IPS-18a (cell line): ENCODE data around the gene CIDEC.

Experiments
- H3K27ac ChIP-seq: one replicate; pipeline ENCODE4 v1.5.1; 2013; ENCODE audit warnings: low read length
- H3K27me3 ChIP-seq: one replicate; pipeline ENCODE4 v1.6.1; 2013; ENCODE audit warnings: mild to moderate bottlenecking, low read length; ENCODE audit not compliant: control insufficient read depth, insufficient read depth
- H3K36me3 ChIP-seq: one replicate; pipeline ENCODE4 v1.6.1; 2013; ENCODE audit warnings: low read depth, low read length; ENCODE audit not compliant: control insufficient read depth
- H3K4me1 ChIP-seq: one replicate; pipeline ENCODE4 v1.6.1; 2013; ENCODE audit warnings: low read depth, low read length; ENCODE audit not compliant: control insufficient read depth
- H3K4me3 ChIP-seq: one replicate; pipeline ENCODE4 v1.5.1; 2013; ENCODE audit warnings: low read length
- H3K9ac ChIP-seq: one replicate; pipeline ENCODE4 v1.6.1; 2013; ENCODE audit warnings: mild to moderate bottlenecking, low read length, moderate library complexity
- H3K9me3 ChIP-seq: one replicate; pipeline ENCODE4 v1.6.1; 2013; ENCODE audit warnings: low read depth, low read length; ENCODE audit not compliant: control insufficient read depth

The CIDEC gene

DNA sequence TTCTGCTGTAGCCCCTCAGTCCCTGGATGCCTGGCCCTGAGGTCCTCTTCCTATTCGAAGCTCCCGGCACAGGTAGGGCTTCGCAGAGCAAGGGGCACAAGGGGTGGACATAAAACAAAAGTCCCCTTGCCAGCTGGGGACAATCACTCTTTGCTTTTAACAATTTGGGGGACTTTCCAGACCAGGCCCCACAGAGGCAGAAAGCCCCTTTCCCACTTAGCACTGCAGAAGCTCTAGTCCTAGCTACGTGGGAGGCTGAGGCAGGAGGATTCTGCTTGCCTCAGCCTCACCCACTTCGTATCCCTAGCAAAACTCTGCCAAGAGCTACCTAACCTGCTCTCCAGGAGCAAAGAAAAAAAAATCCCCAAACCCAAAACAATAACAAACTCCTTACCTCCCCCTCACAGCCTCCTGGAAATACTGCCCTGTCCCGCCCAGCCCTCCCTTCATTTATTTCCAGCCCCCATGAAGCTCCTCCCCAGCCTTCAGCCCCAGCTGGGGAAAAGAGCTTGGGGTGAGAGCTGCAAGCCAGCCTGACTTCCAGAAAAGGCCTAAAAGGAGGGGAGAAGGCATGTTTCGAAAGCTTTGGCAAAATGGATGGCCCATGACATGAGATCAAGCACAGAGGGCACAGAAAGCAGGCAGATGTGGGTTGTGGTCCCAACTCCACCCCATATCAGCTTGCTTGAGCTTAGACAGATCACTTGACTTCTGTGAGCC is at the start of gene CIDEC:
Gene CIDEC (minus strand): TSS at position 424 of the 720 bp plus-strand sequence. CDS start 1,767 bp downstream, outside the sequence.
- Histone ChIP-seq H3K9ac (no peak within 1 kb of the TSS), H3K4me3 (no peak within 1 kb of the TSS), H3K9me3 (no peaks in the 10 kb centered on the region), H3K27ac (no peak within 1 kb of the TSS), H3K36me3 (no peaks in the 10 kb centered on the region), H3K4me1 (no peaks in the 10 kb centered on the region), H3K27me3 (no peaks in the 10 kb centered on the region)

DNA sequence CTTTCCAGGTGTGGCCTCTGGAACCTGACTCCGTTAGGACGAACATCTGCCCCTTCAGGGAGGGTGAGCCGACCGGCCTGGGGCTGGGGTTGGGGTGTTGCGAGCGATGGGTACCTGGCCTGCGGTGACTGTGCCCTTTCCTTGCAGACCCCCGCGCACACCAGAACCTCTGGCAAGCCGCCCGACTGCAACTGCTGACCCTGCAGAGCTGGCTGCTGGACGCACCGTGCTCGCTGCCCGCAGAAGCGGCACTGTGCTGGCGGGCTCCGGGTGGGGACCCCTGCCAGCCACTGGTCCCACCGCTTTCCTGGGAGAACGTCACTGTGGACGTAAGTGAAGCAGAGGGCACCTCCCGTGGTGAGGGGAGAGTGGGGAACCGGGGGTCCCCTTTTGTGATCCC is 48.1 kb upstream of the CIDEC start:
- Histone ChIP-seq H3K27me3 (peaks cover 6% of the 10 kb centered on the region), H3K27ac (no peak overlapping the region), H3K4me3 (no peak overlapping the region), H3K9me3 (no peaks in the 10 kb centered on the region), H3K36me3 (no peaks in the 10 kb centered on the region), H3K4me1 (no peaks in the 10 kb centered on the region), H3K9ac (no peak overlapping the region)

DNA sequence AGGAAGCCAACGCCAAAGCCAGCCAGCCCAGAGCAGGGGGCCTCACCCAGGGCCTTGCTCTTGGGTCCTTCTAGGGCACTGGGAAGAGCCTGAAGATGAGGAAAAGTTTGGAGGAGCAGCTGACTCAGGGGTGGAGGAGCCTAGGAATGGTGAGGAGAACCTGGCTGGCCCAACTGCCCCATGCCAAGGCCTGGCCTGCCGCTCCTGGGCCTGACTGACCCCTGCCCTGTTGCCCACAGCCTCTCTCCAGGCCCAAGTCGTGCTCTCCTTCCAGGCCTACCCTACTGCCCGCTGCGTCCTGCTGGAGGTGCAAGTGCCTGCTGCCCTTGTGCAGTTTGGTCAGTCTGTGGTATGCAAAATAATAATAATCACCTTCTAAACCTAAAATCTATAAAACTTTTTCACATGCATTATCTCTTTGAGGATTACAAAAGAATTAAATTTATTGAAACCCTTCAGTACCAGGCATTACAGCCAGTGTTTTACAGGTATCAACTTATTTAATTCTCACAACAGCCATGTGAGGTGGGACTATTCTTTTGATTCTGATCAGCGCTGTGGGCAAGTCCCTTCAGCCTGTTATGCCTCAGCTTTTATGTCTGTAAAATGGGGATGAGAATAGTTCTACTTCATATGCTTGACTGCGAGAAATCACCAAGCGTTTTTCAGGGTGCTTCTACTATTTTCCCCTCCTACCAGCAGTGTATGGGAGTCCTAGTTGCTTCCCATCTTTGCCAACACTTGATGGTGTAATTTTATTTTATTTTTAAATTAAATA is 38.4 kb upstream of the CIDEC start:
- H3K4me3 ChIP-seq: no peak overlapping the region
- no peak overlapping the region for H3K27ac ChIP-seq
- no peaks in the 10 kb centered on the region for H3K9me3 ChIP-seq
- H3K36me3 ChIP-seq: no peaks in the 10 kb centered on the region
- no peak overlapping the region for H3K9ac ChIP-seq
- peaks cover 15% of the 10 kb centered on the region for H3K4me1 ChIP-seq
- peaks cover 16% of the 10 kb centered on the region for H3K27me3 ChIP-seq

- H3K4me1 ChIP-seq: peaks cover 15% of the 10 kb centered on the region
- peaks cover 16% of the 10 kb centered on the region for H3K27me3 ChIP-seq
- no peaks in the 10 kb centered on the region for H3K36me3 ChIP-seq
- H3K9ac ChIP-seq: no peak overlapping the region
- H3K4me3 ChIP-seq: no peak overlapping the region
- no peaks in the 10 kb centered on the region for H3K9me3 ChIP-seq
- H3K27ac ChIP-seq: no peak overlapping the region
Observed at GRCh38 chr3:9917820-9918219, 37.8 kb upstream of the CIDEC start.

DNA sequence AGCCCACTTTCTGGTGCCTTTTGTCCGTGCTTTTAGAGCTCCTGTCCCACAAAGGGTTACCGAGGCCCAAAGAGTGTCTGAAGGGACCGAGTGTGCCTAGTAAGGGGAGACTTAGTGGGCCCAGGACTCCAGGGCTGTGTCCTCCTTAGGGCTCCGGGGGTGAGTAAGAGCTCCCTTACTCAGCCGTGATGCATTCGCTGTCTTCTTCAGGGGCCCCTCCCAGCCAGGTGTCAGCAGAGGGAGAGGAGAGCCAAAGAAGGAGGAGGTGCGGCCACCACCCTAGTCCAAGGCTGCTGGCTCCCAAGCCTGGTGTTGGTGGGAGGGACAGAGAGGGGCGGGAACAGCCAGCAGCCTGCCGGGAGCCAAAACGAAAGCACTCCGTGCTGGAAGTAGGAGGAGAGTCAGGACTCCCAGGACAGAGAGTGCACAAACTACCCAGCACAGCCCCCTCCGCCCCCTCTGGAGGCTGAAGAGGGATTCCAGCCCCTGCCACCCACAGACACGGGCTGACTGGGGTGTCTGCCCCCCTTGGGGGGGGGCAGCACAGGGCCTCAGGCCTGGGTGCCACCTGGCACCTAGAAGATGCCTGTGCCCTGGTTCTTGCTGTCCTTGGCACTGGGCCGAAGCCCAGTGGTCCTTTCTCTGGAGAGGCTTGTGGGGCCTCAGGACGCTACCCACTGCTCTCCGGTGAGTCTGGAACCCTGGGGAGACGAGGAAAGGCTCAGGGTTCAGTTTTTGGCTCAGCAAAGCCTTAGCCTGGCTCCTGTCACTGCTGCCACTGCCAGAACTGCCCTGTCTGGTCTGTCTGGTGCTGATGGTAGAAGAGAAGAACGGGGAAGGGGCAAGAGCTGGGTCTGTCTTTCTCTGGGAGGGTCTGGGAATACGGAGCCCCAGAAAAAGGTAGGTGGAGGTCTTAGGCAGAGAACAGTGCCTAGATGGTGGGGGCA is 37.0 kb upstream of the CIDEC start, which contains the start of gene IL17RC:
Gene IL17RC (plus strand): TSS at position 365 of the 947 bp plus-strand sequence. CDS start 218 bp downstream, at position 583.
- no peaks in the 10 kb centered on the region for H3K36me3 ChIP-seq
- peaks cover 15% of the 10 kb centered on the region for H3K4me1 ChIP-seq
- no peak within 1 kb of the TSS for H3K27ac ChIP-seq
- H3K27me3 ChIP-seq: peaks cover 16% of the 10 kb centered on the region
- no peaks in the 10 kb centered on the region for H3K9me3 ChIP-seq
- peak within 1 kb of the TSS; percentile 48 for H3K9ac ChIP-seq
- H3K4me3 ChIP-seq: peak within 1 kb of the TSS; percentile 65

- peaks cover 15% of the 10 kb centered on the region for H3K4me1 ChIP-seq
- H3K4me3 ChIP-seq: peak overlapping the region; percentile 21
- H3K27ac ChIP-seq: no peak overlapping the region
- H3K9me3 ChIP-seq: no peaks in the 10 kb centered on the region
- no peaks in the 10 kb centered on the region for H3K36me3 ChIP-seq
- no peak overlapping the region for H3K9ac ChIP-seq
- H3K27me3 ChIP-seq: peaks cover 16% of the 10 kb centered on the region
Observed at GRCh38 chr3:9916346-9916733, 36.3 kb upstream of the CIDEC start.

DNA sequence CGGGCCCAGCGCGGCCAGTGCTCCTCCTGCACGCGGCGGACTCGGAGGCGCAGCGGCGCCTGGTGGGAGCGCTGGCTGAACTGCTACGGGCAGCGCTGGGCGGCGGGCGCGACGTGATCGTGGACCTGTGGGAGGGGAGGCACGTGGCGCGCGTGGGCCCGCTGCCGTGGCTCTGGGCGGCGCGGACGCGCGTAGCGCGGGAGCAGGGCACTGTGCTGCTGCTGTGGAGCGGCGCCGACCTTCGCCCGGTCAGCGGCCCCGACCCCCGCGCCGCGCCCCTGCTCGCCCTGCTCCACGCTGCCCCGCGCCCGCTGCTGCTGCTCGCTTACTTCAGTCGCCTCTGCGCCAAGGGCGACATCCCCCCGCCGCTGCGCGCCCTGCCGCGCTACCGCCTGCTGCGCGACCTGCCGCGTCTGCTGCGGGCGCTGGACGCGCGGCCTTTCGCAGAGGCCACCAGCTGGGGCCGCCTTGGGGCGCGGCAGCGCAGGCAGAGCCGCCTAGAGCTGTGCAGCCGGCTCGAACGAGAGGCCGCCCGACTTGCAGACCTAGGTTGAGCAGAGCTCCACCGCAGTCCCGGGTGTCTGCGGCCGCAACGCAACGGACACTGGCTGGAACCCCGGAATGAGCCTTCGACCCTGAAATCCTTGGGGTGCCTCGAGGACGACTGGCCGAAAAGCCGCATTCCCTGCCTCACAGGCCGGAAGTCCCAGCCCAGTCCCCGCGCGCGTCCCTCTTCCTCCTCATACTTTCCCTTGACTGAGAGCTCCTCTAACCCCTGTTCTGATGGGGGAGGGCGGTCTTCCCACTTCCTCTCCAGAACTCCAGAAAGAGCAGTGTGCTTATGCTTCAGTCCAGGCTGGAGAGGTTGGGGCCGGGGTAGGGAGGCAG is 35.4 kb upstream of the CIDEC start:
- Histone ChIP-seq H3K9ac (peak overlapping the region; percentile 48), H3K36me3 (no peaks in the 10 kb centered on the region), H3K9me3 (no peaks in the 10 kb centered on the region), H3K4me3 (peak overlapping the region; percentile 65), H3K27me3 (peaks cover 16% of the 10 kb centered on the region), H3K4me1 (peaks cover 15% of the 10 kb centered on the region), H3K27ac (no peak overlapping the region)

GRCh38 chr3:9914559-9915253 is 34.7 kb upstream of the CIDEC start:
- Histone ChIP-seq H3K36me3 (no peaks in the 10 kb centered on the region), H3K4me3 (peak overlapping the region; percentile 65), H3K27me3 (peaks cover 16% of the 10 kb centered on the region), H3K9ac (no peak overlapping the region), H3K9me3 (no peaks in the 10 kb centered on the region), H3K4me1 (peaks cover 15% of the 10 kb centered on the region), H3K27ac (no peak overlapping the region)

- Histone ChIP-seq H3K4me1 (peaks cover 15% of the 10 kb centered on the region), H3K27me3 (peaks cover 16% of the 10 kb centered on the region), H3K9ac (no peak overlapping the region), H3K4me3 (no peak overlapping the region), H3K9me3 (no peaks in the 10 kb centered on the region), H3K27ac (no peak overlapping the region), H3K36me3 (no peaks in the 10 kb centered on the region)
Observed at GRCh38 chr3:9914011-9914410, 34.0 kb upstream of the CIDEC start.

DNA sequence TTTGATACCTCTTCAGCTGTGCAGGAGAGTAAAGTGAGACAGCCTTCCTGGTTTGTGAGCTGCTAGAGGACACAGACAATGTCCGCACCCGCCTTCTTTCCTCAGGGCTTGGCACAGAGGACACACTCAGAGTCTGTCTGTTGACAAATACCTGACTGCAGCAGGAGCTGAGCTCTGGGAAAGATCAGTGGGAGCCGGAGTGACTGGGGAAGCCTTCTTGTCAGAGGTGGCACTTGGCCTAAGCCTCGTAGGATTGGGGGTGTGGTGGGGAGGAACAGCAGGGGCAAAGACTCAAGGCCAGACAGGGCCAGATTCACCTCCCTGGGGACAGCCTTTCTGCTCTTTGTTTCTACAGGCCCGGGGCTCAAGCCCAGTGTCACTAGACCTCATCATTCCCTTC is 33.5 kb upstream of the CIDEC start:
- Histone ChIP-seq H3K4me1 (peaks cover 15% of the 10 kb centered on the region), H3K27me3 (peaks cover 16% of the 10 kb centered on the region), H3K4me3 (no peak overlapping the region), H3K27ac (no peak overlapping the region), H3K9me3 (no peaks in the 10 kb centered on the region), H3K9ac (no peak overlapping the region), H3K36me3 (no peaks in the 10 kb centered on the region)
